DOHH2 (cell line): ENCODE results near the gene BCO1.

Experiments used
- H3F3A ChIP-seq: fragments of 200-600 bp; sonication (generic), shearing (Covaris generic); 2 replicates; pipeline ENCODE4 v1.6.0; 2016; ENCODE audit warnings: antibody characterized with exemption, mild to moderate bottlenecking; ENCODE audit not compliant: control insufficient read depth, insufficient read depth
- H3K27ac ChIP-seq: fragments of 200-600 bp; sonication (generic); 2 replicates; pipeline ENCODE4 v1.5.1; 2014; ENCODE audit warnings: low read depth, mild to moderate bottlenecking, low read length, moderate library complexity
- H3K27me3 ChIP-seq: fragments of 200-600 bp; sonication (generic); 2 replicates; pipeline ENCODE4 v1.6.1; 2014; ENCODE audit warnings: mild to moderate bottlenecking, low read length, mixed read lengths; ENCODE audit not compliant: control insufficient read depth
- H3K36me3 ChIP-seq: fragments of 200-600 bp; sonication (generic); 2 replicates; pipeline ENCODE4 v1.6.1; 2014; ENCODE audit warnings: mild to moderate bottlenecking, low read length, moderate library complexity, mixed read lengths; ENCODE audit not compliant: control insufficient read depth
- H3K4me1 ChIP-seq: fragments of 200-600 bp; sonication (generic); 2 replicates; pipeline ENCODE4 v1.6.1; 2014; ENCODE audit warnings: mild to moderate bottlenecking, low read length, mixed read lengths; ENCODE audit not compliant: control insufficient read depth
- H3K4me2 ChIP-seq: fragments of 200-600 bp; sonication (generic); 2 replicates; pipeline ENCODE4 v1.6.0; 2014; ENCODE audit warnings: mild to moderate bottlenecking, low read length, moderate library complexity
- H3K4me3 ChIP-seq: fragments of 200-600 bp; sonication (generic); 2 replicates; pipeline ENCODE4 v1.5.1; 2014; ENCODE audit warnings: mild to moderate bottlenecking, low read length, mixed read lengths
- H3K79me2 ChIP-seq: fragments of 200-600 bp; sonication (generic); 2 replicates; pipeline ENCODE4 v1.6.1; 2014; ENCODE audit warnings: mild to moderate bottlenecking, low read length, mixed read lengths; ENCODE audit not compliant: control insufficient read depth
- H3K9me2 ChIP-seq: fragments of 200-600 bp; sonication (generic); replicated peaks from 2 replicates; pipeline ENCODE4 v1.6.1; 2014; ENCODE audit warnings: mild to moderate bottlenecking, low read length, mixed read lengths; ENCODE audit not compliant: control insufficient read depth
- H3K9me3 ChIP-seq: fragments of 200-600 bp; sonication (generic); 2 replicates; pipeline ENCODE4 v1.6.1; 2014; ENCODE audit warnings: antibody characterized with exemption, low read length, mixed read lengths; ENCODE audit not compliant: control insufficient read depth, insufficient read depth
- H4K20me1 ChIP-seq: fragments of 200-600 bp; sonication (generic); 2 replicates; pipeline ENCODE4 v1.6.0; 2014; ENCODE audit warnings: low read depth, mild to moderate bottlenecking, antibody characterized with exemption, low read length, moderate library complexity; ENCODE audit not compliant: control insufficient read depth, insufficient read depth
- EZH2phosphoT487 ChIP-seq: fragments of 200-600 bp; sonication (generic); IDR thresholded peaks from 2 replicates; pipeline ENCODE4 v1.6.1; 2017; ENCODE audit warnings: borderline replicate concordance, mild to moderate bottlenecking, antibody characterized with exemption, low read length, moderate library complexity, mixed read lengths
- TF ChIP-seq, protein P1 (sequence below): fragments of 200-600 bp; sonication (generic); IDR thresholded peaks from one replicate; pipeline ENCODE4 v1.5.1; 2014; ENCODE audit warnings: antibody characterized with exemption, mild to moderate bottlenecking, low read depth, low read length; ENCODE audit not compliant: poor library complexity, severe bottlenecking

The BCO1 gene

GRCh38 chr16:81276323-81276722 lies 37.8 kb downstream of the BCO1 start:
- H3K36me3 ChIP-seq: no peaks in the 10 kb centered on the region
- H3K9me3 ChIP-seq: no peaks in the 10 kb centered on the region
- H3K27me3 ChIP-seq: no peaks in the 10 kb centered on the region
- H3K4me3 ChIP-seq: no peak overlapping the region
- no peak overlapping the region for H3K27ac ChIP-seq
- H3K79me2 ChIP-seq: no peaks in the 10 kb centered on the region
- TF ChIP-seq, protein P1, sequence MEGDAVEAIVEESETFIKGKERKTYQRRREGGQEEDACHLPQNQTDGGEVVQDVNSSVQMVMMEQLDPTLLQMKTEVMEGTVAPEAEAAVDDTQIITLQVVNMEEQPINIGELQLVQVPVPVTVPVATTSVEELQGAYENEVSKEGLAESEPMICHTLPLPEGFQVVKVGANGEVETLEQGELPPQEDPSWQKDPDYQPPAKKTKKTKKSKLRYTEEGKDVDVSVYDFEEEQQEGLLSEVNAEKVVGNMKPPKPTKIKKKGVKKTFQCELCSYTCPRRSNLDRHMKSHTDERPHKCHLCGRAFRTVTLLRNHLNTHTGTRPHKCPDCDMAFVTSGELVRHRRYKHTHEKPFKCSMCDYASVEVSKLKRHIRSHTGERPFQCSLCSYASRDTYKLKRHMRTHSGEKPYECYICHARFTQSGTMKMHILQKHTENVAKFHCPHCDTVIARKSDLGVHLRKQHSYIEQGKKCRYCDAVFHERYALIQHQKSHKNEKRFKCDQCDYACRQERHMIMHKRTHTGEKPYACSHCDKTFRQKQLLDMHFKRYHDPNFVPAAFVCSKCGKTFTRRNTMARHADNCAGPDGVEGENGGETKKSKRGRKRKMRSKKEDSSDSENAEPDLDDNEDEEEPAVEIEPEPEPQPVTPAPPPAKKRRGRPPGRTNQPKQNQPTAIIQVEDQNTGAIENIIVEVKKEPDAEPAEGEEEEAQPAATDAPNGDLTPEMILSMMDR: no peak
- TF ChIP-seq EZH2phosphoT487: no peak
- H3K4me1 ChIP-seq: no peaks in the 10 kb centered on the region
- H3K4me2 ChIP-seq: no peak overlapping the region
- H3K9me2 ChIP-seq: no peaks in the 10 kb centered on the region
- H4K20me1 ChIP-seq: no peaks in the 10 kb centered on the region
- H3F3A ChIP-seq: no peaks in the 10 kb centered on the region

GRCh38 chr16:81277541-81278080 lies 39.1 kb downstream of the BCO1 start:
- H3K4me1 ChIP-seq: no peaks in the 10 kb centered on the region
- H3K27me3 ChIP-seq: no peaks in the 10 kb centered on the region
- no peak overlapping the region for H3K4me3 ChIP-seq
- H3K9me2 ChIP-seq: no peaks in the 10 kb centered on the region
- no peaks in the 10 kb centered on the region for H3K36me3 ChIP-seq
- no peaks in the 10 kb centered on the region for H3K79me2 ChIP-seq
- H3K27ac ChIP-seq: no peak overlapping the region
- no peaks in the 10 kb centered on the region for H4K20me1 ChIP-seq
- no peak overlapping the region for H3K4me2 ChIP-seq
- TF ChIP-seq, protein P1: no peak
- no peak for TF ChIP-seq EZH2phosphoT487
- no peaks in the 10 kb centered on the region for H3K9me3 ChIP-seq
- H3F3A ChIP-seq: no peaks in the 10 kb centered on the region

DNA sequence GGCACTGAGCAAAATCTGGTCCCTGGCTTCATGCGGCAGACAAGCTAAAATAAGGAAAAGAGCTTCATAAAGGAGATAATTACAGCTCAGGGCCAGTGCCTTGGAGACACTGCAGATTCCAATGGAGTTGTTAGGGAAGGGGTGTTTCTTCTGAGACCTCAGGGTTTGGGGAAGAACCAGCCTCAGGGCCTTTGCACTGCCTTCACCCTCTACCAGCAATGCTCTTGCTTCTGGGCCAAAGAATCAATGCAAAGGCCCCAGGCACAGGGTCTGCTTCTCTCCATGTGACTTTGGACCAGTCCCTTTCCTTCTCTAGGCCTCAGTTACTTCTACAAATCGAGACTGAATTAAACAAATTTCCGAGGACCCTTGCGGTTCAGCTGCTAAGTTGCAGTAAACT lies 40.0 kb downstream of the BCO1 start:
- H3K27me3 ChIP-seq: no peaks in the 10 kb centered on the region
- H3K27ac ChIP-seq: no peak overlapping the region
- no peaks in the 10 kb centered on the region for H3K79me2 ChIP-seq
- no peak overlapping the region for H3K4me3 ChIP-seq
- no peaks in the 10 kb centered on the region for H4K20me1 ChIP-seq
- TF ChIP-seq EZH2phosphoT487: no peak
- TF ChIP-seq, protein P1: no peak
- H3K36me3 ChIP-seq: no peaks in the 10 kb centered on the region
- H3K9me2 ChIP-seq: no peaks in the 10 kb centered on the region
- no peak overlapping the region for H3K4me2 ChIP-seq
- no peaks in the 10 kb centered on the region for H3K9me3 ChIP-seq
- no peaks in the 10 kb centered on the region for H3K4me1 ChIP-seq
- no peaks in the 10 kb centered on the region for H3F3A ChIP-seq
